ENCODE data around the gene RIMKLA. TPM values are rescaled to one million over a fixed set of nuclear protein-coding genes. Genes with fewer than 3 reads are reported as not detected.

Gene RIMKLA
- total RNA-seq, 1 donor from 2014 or later = 0.39 TPM

- DNase-seq (ENCODE audit: low spot score) = no peak
These were observed 9.6 kb upstream of the RIMKLA start for GRCh38 chr1:42370876-42371549.

- DNase-seq (ENCODE audit: low spot score) = no peak
These were observed 7.8 kb upstream of the RIMKLA start for GRCh38 chr1:42372796-42373195.

GRCh38 chr1:42379794-42380585 is 602 bp upstream of the RIMKLA start:
- DNase-seq (ENCODE audit: low spot score) = no peak

GRCh38 chr1:42381280-42381673 is 685 bp downstream of the RIMKLA start:
- DNase-seq (ENCODE audit: low spot score) = no peak

- DNase-seq (ENCODE audit: low spot score) = no peak
These were observed 4.7 kb downstream of the RIMKLA start for GRCh38 chr1:42385283-42385682.

- DNase-seq (ENCODE audit: low spot score) = no peak
These were observed 5.5 kb downstream of the RIMKLA start for GRCh38 chr1:42386051-42386450.

- DNase-seq (ENCODE audit: low spot score) = no peak
These were observed 11.7 kb downstream of the RIMKLA start for GRCh38 chr1:42392255-42392654.

- DNase-seq (ENCODE audit: low spot score) = no peak
These were observed 12.6 kb downstream of the RIMKLA start for GRCh38 chr1:42392967-42393848.

- DNase-seq (ENCODE audit: low spot score) = no peak
These were observed 18.9 kb downstream of the RIMKLA start for GRCh38 chr1:42399315-42400100.

GRCh38 chr1:42403880-42404400 is 23.3 kb downstream of the RIMKLA start:
- no peak for DNase-seq (ENCODE audit: low spot score)

GRCh38 chr1:42414551-42415496 is 34.2 kb downstream of the RIMKLA start:
- no peak for DNase-seq (ENCODE audit: low spot score)

GRCh38 chr1:42417166-42417565 is 36.6 kb downstream of the RIMKLA start:
- no peak for DNase-seq (ENCODE audit: low spot score)

GRCh38 chr1:42418516-42418915 is 37.9 kb downstream of the RIMKLA start:
- no peak for DNase-seq (ENCODE audit: low spot score)

GRCh38 chr1:42419126-42419821 is 38.7 kb downstream of the RIMKLA start:
- no peak for DNase-seq (ENCODE audit: low spot score)

- DNase-seq (ENCODE audit: low spot score) = no peak
These were observed 39.5 kb downstream of the RIMKLA start for GRCh38 chr1:42420121-42420520.

GRCh38 chr1:42420911-42421585 is 40.5 kb downstream of the RIMKLA start:
- DNase-seq (ENCODE audit: low spot score) = no peak

- no peak for DNase-seq (ENCODE audit: low spot score)
These were observed 42.1 kb downstream of the RIMKLA start for GRCh38 chr1:42422737-42423136.

- DNase-seq (ENCODE audit: low spot score) = no peak
These were observed 43.1 kb downstream of the RIMKLA start for GRCh38 chr1:42423681-42424080.
